ENCODE measurements around the gene EMC10. TPM values are rescaled to one million over a fixed set of nuclear protein-coding genes. Genes with fewer than 3 reads are reported as not detected.

The EMC10 gene
- total RNA-seq, 2 donors from 2014 or later = 112 to 163 TPM

DNA sequence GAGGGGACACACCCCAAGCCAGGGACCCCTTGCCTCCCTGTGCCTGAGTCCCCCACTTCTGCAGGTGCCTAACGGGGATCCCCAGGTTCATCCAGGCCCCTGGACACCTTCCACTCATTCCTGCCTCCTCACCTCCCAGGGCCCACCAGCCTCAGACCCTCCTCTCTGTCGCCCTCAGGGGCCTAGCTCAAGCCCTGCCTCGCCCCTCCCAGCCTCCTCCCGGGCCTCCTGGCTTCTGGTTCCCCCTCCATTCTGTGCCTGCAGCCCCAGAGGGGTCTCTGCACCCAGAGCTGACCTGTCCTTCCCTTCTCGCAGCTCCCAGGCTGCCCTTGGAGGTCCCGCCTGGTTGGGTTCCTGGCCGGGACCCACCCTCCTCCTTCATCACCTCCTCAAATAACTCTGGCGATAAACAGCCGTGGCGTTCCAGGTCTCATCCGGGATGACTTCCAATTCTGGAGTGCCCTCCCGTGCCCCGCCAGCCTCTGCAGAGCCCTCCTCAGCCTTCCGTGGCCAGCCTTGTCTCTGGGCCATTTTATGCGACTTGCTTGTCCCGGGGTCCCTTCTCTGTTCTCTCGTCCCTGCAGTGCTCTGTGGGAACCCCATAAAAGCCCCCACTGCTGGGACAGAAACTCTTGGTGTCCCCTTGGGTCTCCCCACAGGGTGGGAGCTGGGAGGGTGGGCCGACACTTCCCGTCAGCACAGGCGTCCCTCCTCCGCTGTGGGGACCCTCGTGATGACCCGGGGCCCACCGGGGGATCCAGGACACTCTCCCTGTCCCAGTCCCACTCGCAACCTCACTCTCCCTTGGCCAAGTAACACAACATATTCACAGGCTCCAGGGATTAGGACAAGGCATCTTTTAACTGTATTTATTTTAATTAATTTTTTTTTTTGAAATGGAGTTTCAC lies 25.5 kb downstream of the EMC10 start:
- no peaks in the 10 kb centered on the region for H3K27me3 ChIP-seq
- no peaks in the 10 kb centered on the region for H3K36me3 ChIP-seq
- no peak for DNase-seq
- TF ChIP-seq, protein P1, sequence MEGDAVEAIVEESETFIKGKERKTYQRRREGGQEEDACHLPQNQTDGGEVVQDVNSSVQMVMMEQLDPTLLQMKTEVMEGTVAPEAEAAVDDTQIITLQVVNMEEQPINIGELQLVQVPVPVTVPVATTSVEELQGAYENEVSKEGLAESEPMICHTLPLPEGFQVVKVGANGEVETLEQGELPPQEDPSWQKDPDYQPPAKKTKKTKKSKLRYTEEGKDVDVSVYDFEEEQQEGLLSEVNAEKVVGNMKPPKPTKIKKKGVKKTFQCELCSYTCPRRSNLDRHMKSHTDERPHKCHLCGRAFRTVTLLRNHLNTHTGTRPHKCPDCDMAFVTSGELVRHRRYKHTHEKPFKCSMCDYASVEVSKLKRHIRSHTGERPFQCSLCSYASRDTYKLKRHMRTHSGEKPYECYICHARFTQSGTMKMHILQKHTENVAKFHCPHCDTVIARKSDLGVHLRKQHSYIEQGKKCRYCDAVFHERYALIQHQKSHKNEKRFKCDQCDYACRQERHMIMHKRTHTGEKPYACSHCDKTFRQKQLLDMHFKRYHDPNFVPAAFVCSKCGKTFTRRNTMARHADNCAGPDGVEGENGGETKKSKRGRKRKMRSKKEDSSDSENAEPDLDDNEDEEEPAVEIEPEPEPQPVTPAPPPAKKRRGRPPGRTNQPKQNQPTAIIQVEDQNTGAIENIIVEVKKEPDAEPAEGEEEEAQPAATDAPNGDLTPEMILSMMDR (IDR thresholded peaks at IDR 0.05) = no peak
- H3K9me3 ChIP-seq = no peaks in the 10 kb centered on the region
- H3K4me1 ChIP-seq = no peaks in the 10 kb centered on the region
- H3K9ac ChIP-seq (ENCODE audit: low read depth in 2 of 2, low read length in 2 of 2) = no peak overlapping the region
- H3K4me3 ChIP-seq = no peak overlapping the region
- H3K27ac ChIP-seq = no peak overlapping the region
- intact Hi-C loops (cut with DNase I) = no loop called here

- Histone ChIP-seq H3K4me3 (no peak overlapping the region), H3K9ac (ENCODE audit: low read depth in 2 of 2, low read length in 2 of 2) (no peak overlapping the region), H3K27me3 (no peaks in the 10 kb centered on the region), H3K4me1 (no peaks in the 10 kb centered on the region), H3K27ac (no peak overlapping the region), H3K36me3 (no peaks in the 10 kb centered on the region), H3K9me3 (no peaks in the 10 kb centered on the region)
- TF ChIP-seq, protein P1 (IDR thresholded peaks at IDR 0.05) = no peak
- DNase-seq = no peak
- intact Hi-C loops (cut with DNase I) = no loop called here
These were observed 29.7 kb downstream of the EMC10 start for GRCh38 chr19:50505856-50506611.

- DNase-seq = no peak
- H3K4me3 ChIP-seq = no peak overlapping the region
- intact Hi-C loops (cut with DNase I) = no loop called here
- TF ChIP-seq, protein P1 (IDR thresholded peaks at IDR 0.05) = no peak
- no peaks in the 10 kb centered on the region for H3K27me3 ChIP-seq
- no peak overlapping the region for H3K27ac ChIP-seq
- H3K36me3 ChIP-seq = no peaks in the 10 kb centered on the region
- H3K9ac ChIP-seq (ENCODE audit: low read depth in 2 of 2, low read length in 2 of 2) = no peak overlapping the region
- H3K9me3 ChIP-seq = no peaks in the 10 kb centered on the region
- no peaks in the 10 kb centered on the region for H3K4me1 ChIP-seq
These were observed 30.4 kb downstream of the EMC10 start for GRCh38 chr19:50506700-50507099.

GRCh38 chr19:50507376-50507775 lies 31.1 kb downstream of the EMC10 start:
- no peak overlapping the region for H3K9ac ChIP-seq (ENCODE audit: low read depth in 2 of 2, low read length in 2 of 2)
- no peaks in the 10 kb centered on the region for H3K9me3 ChIP-seq
- intact Hi-C loops (cut with DNase I) = no loop called here
- no peak overlapping the region for H3K4me3 ChIP-seq
- no peaks in the 10 kb centered on the region for H3K27me3 ChIP-seq
- H3K4me1 ChIP-seq = no peaks in the 10 kb centered on the region
- DNase-seq = no peak
- no peaks in the 10 kb centered on the region for H3K36me3 ChIP-seq
- H3K27ac ChIP-seq = no peak overlapping the region
- TF ChIP-seq, protein P1 (IDR thresholded peaks at IDR 0.05) = no peak

DNA sequence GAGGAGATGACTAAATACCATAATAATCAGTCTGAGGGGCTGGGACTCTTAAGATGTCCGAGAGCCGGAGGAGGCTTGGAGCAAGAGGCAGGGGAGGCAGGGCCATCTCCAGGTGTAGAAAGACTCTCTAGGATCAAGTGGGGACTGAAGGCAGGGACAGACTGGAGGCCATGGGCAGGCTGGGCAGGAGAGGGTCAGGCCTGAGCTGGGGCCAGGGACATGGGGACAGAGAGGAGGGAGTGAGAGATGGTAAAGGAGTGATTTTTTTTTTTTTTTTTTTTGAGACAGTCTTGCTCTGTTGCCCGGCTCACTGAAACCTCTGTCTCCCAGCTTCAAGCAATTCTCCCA lies 32.5 kb downstream of the EMC10 start:
- H3K4me3 ChIP-seq = no peak overlapping the region
- peaks cover 3% of the 10 kb centered on the region for H3K27me3 ChIP-seq
- H3K9me3 ChIP-seq = no peaks in the 10 kb centered on the region
- H3K4me1 ChIP-seq = no peaks in the 10 kb centered on the region
- no peak for DNase-seq
- intact Hi-C loops (cut with DNase I) = no loop called here
- H3K9ac ChIP-seq (ENCODE audit: low read depth in 2 of 2, low read length in 2 of 2) = no peak overlapping the region
- TF ChIP-seq, protein P1 (IDR thresholded peaks at IDR 0.05) = no peak
- H3K27ac ChIP-seq = no peak overlapping the region
- no peaks in the 10 kb centered on the region for H3K36me3 ChIP-seq
